Measurements from ENCODE around the gene GOLGA6B.
"Not testable (repeated sequence)": the region's sequence is repeated elsewhere in the genome, so short reads cannot be mapped to it uniquely, and the experiment has no call there.

GOLGA6B gene

GRCh38 chr15:72706266-72706665, 51.8 kb downstream of the GOLGA6B start:
- H3K9me3 ChIP-seq (ENCODE audit: insufficient read depth, low read length), result no peaks in the 10 kb centered on the region
- H3K36me3 ChIP-seq (ENCODE audit: insufficient read depth, insufficient read length, low read length), result no peaks in the 10 kb centered on the region
- no peaks in the 10 kb centered on the region for H3K4me1 ChIP-seq (ENCODE audit: insufficient read depth, insufficient read length)
- DNase-seq (ENCODE audit: low read depth, low spot score), result no peak
- H3K9ac ChIP-seq (ENCODE audit: insufficient read length, low read depth), result no peak overlapping the region
- TF ChIP-seq YY1 (IDR thresholded peaks at IDR 0.05; ENCODE audit: insufficient read depth, insufficient read length), result no peak
- TF ChIP-seq SUZ12 (IDR thresholded peaks at IDR 0.05; ENCODE audit: extremely low read depth, insufficient read depth, insufficient read length), result no peak
- TF ChIP-seq ZNF274 (IDR thresholded peaks at IDR 0.05; ENCODE audit: low read depth, low read length), result no peak
- no peak overlapping the region for H3K4me3 ChIP-seq (ENCODE audit: insufficient read length, low read depth)
- H3K27me3 ChIP-seq (ENCODE audit: insufficient read depth, insufficient read length), result no peaks in the 10 kb centered on the region

GRCh38 chr15:72708551-72709303, 54.2 kb downstream of the GOLGA6B start:
- H3K9me3 ChIP-seq (ENCODE audit: insufficient read depth, low read length); H3K4me3 ChIP-seq (ENCODE audit: insufficient read length, low read depth); DNase-seq (ENCODE audit: low read depth, low spot score); H3K36me3 ChIP-seq (ENCODE audit: insufficient read depth, insufficient read length, low read length); H3K9ac ChIP-seq (ENCODE audit: insufficient read length, low read depth); H3K4me1 ChIP-seq (ENCODE audit: insufficient read depth, insufficient read length); H3K27me3 ChIP-seq (ENCODE audit: insufficient read depth, insufficient read length): not testable (repeated sequence)

Data from NT2/D1 (cell line).